ENCODE data around the gene TMIGD3.
A peak's percentile ranks its signal among the peaks of the same experiment; 100 is the strongest.
"Not testable (repeated sequence)": the region's sequence is repeated elsewhere in the genome, so short reads cannot be mapped to it uniquely, and the experiment has no call there.

TMIGD3 gene

GRCh38 chr1:111503585-111504060 is at the start of gene TMIGD3, which contains the start of gene ADORA3:
TMIGD3 (minus strand) TSS chr1:111503633; CDS start chr1:111503354, 279 bp downstream.
ADORA3 (minus strand) TSS chr1:111503633; CDS start chr1:111503354, 279 bp downstream.
- no peak for DNase-seq

GRCh38 chr1:111553196-111553595 is 49.8 kb upstream of the TMIGD3 start:
- no peak for DNase-seq

- DNase-seq: no peak
These were observed 49.2 kb upstream of the TMIGD3 start for GRCh38 chr1:111552587-111552986.

- DNase-seq: no peak
These were observed 48.4 kb upstream of the TMIGD3 start for GRCh38 chr1:111551623-111552411.

GRCh38 chr1:111547786-111548185 is 44.4 kb upstream of the TMIGD3 start:
- not testable (repeated sequence) for DNase-seq

GRCh38 chr1:111542187-111542586 is 38.8 kb upstream of the TMIGD3 start:
- DNase-seq: no peak

- DNase-seq: no peak
These were observed 38.3 kb upstream of the TMIGD3 start for GRCh38 chr1:111541721-111542120.

- no peak for DNase-seq
These were observed 37.5 kb upstream of the TMIGD3 start for GRCh38 chr1:111540928-111541327.

- DNase-seq: no peak
These were observed 35.1 kb upstream of the TMIGD3 start for GRCh38 chr1:111538343-111539025.

- DNase-seq: no peak
These were observed 32.1 kb upstream of the TMIGD3 start for GRCh38 chr1:111535256-111536191.

- DNase-seq: no peak
These were observed 16.6 kb upstream of the TMIGD3 start for GRCh38 chr1:111520053-111520452.

- DNase-seq: peak; percentile 61
These were observed 14.2 kb upstream of the TMIGD3 start for GRCh38 chr1:111517469-111518225.

GRCh38 chr1:111516005-111516535 is 12.6 kb upstream of the TMIGD3 start:
- DNase-seq: no peak

- peak; percentile 35 for DNase-seq
These were observed 12.0 kb upstream of the TMIGD3 start for GRCh38 chr1:111515291-111516004.

- DNase-seq: no peak
These were observed 10.1 kb upstream of the TMIGD3 start for GRCh38 chr1:111513410-111514020.

GRCh38 chr1:111512931-111513330 is 9.5 kb upstream of the TMIGD3 start:
- DNase-seq: no peak

GRCh38 chr1:111512132-111512889 is 8.9 kb upstream of the TMIGD3 start:
- no peak for DNase-seq

- DNase-seq: no peak
These were observed 7.9 kb upstream of the TMIGD3 start for GRCh38 chr1:111511370-111511769.

GRCh38 chr1:111509997-111510375 is 6.6 kb upstream of the TMIGD3 start:
- DNase-seq: no peak

All from stimulated activated CD4-positive, alpha-beta T cell treated with anti-CD3 and anti-CD28 coated beads, Interleukin-4, amount 100 ng/mL, for 24 hours (primary cell).